IPS DF 4.7 (cell line): ENCODE results near the gene RPL7A.
"Not testable (repeated sequence)": the region's sequence is repeated elsewhere in the genome, so short reads cannot be mapped to it uniquely, and the experiment has no call there.

Source experiments
- DNase-seq: peaks from one replicate; pipeline ENCODE4 v3.0.0-alpha.2; 2013; ENCODE audit warnings: low spot score; ENCODE audit errors: extremely low read depth

Gene RPL7A

GRCh38 chr9:133327834-133328484 lies 20.1 kb upstream of the RPL7A start:
- DNase-seq, result no peak

- not testable (repeated sequence) for DNase-seq
Measured at GRCh38 chr9:133329306-133330156, 18.5 kb upstream of the RPL7A start.

GRCh38 chr9:133331221-133331620 lies 16.8 kb upstream of the RPL7A start:
- no peak for DNase-seq

GRCh38 chr9:133331641-133332380 lies 16.2 kb upstream of the RPL7A start:
- DNase-seq, result no peak

- no peak for DNase-seq
Measured at GRCh38 chr9:133332381-133332730, 15.7 kb upstream of the RPL7A start.

GRCh38 chr9:133333011-133333410 lies 15.0 kb upstream of the RPL7A start:
- DNase-seq, result no peak

GRCh38 chr9:133333566-133333965 lies 14.5 kb upstream of the RPL7A start:
- no peak for DNase-seq

- no peak for DNase-seq
Measured at GRCh38 chr9:133334161-133334560, 13.9 kb upstream of the RPL7A start.

GRCh38 chr9:133334888-133335287 lies 13.1 kb upstream of the RPL7A start:
- not testable (repeated sequence) for DNase-seq

GRCh38 chr9:133335924-133336811 lies 11.8 kb upstream of the RPL7A start, which contains the start of gene SURF6:
TSS of gene SURF6 (minus strand) at chr9:133336188. CDS start at chr9:133336132, 56 bp downstream.
- no peak for DNase-seq

- DNase-seq, result no peak
Measured at GRCh38 chr9:133339641-133340040, 8.4 kb upstream of the RPL7A start.

- DNase-seq, result no peak
Measured at GRCh38 chr9:133340256-133340655, 7.8 kb upstream of the RPL7A start.

- no peak for DNase-seq
Measured at GRCh38 chr9:133340916-133341315, 7.1 kb upstream of the RPL7A start.

GRCh38 chr9:133341369-133342068 lies 6.5 kb upstream of the RPL7A start:
- no peak for DNase-seq

GRCh38 chr9:133342069-133342406 lies 6.0 kb upstream of the RPL7A start:
- no peak for DNase-seq

GRCh38 chr9:133342570-133342969 lies 5.4 kb upstream of the RPL7A start:
- no peak for DNase-seq

GRCh38 chr9:133344071-133344470 lies 3.9 kb upstream of the RPL7A start:
- no peak for DNase-seq

GRCh38 chr9:133344979-133345378 lies 3.0 kb upstream of the RPL7A start:
- DNase-seq, result no peak

GRCh38 chr9:133345596-133345995 lies 2.4 kb upstream of the RPL7A start:
- no peak for DNase-seq

- no peak for DNase-seq
Measured at GRCh38 chr9:133346021-133346785, 1.8 kb upstream of the RPL7A start.
